Measurements from ENCODE around the gene DNAH14.

- no peak for TF ChIP-seq CTCF (IDR thresholded peaks at IDR 0.05)
- TF ChIP-seq POLR2A (IDR thresholded peaks at IDR 0.05): no peak
These were observed 360.8 kb downstream of the DNAH14 start for GRCh38 chr1:225290244-225290643.

Measured in adrenal gland (tissue), 5 donors.